ENCODE measurements around the gene FBXW4. TPM values are rescaled to one million over a fixed set of nuclear protein-coding genes. Genes with fewer than 3 reads are reported as not detected.

FBXW4 gene
- polyA plus RNA-seq, 2 of the 4 experiments (the other 2 are of a cell fraction) = 24.0 to 41.1 TPM

GRCh38 chr10:101619983-101620382 lies 75.0 kb downstream of the FBXW4 start:
- CTCF ChIA-PET = no interaction called here
- DNase-seq (ENCODE audit: low read depth in 1 of 2, low spot score in 1 of 2) (no peak), FAIRE-seq (no peak), ATAC-seq (no peak)
- WGBS (ENCODE audit: missing lambda C conversion rate) = 95% methylated on average over 6 of the region's 6 CpGs
- H3K27ac ChIP-seq = no peak overlapping the region
- H3K4me2 ChIP-seq = no peak overlapping the region
- H3K9me3 ChIP-seq = no peaks in the 10 kb centered on the region
- H3K4me3 ChIP-seq = no peak overlapping the region
- H3K4me1 ChIP-seq = no peaks in the 10 kb centered on the region
- POLR2A ChIA-PET = no interaction called here
- TF ChIP-seq CTCF (IDR thresholded peaks at IDR 0.05) (no peak), HOXA7 (CRISPR knock-in tag; IDR thresholded peaks at IDR 0.05) (no peak), TFCP2L1 (CRISPR knock-in tag; IDR thresholded peaks at IDR 0.05) (no peak), JUN (IDR thresholded peaks at IDR 0.05) (no peak), EP300 (IDR thresholded peaks at IDR 0.05) (no peak), JUNB (IDR thresholded peaks at IDR 0.05) (no peak), MYC (IDR thresholded peaks at IDR 0.05; ENCODE audit: borderline replicate concordance, low read length) (no peak), BHLHE40 (IDR thresholded peaks at IDR 0.05; ENCODE audit: low read depth, low read length) (no peak), RFX5 (IDR thresholded peaks at IDR 0.05) (no peak), POLR2AphosphoS2 (conservative IDR thresholded peaks at IDR 0.05; ENCODE audit: low read length) (no peak), CBX8 (IDR thresholded peaks at IDR 0.05) (no peak), TP53 (CRISPR knock-in tag; IDR thresholded peaks at IDR 0.05) (no peak), CEBPB (IDR thresholded peaks at IDR 0.05) (no peak), HMGXB4 (CRISPR knock-in tag; IDR thresholded peaks at IDR 0.05; ENCODE audit: borderline replicate concordance) (no peak), BCL3 (IDR thresholded peaks at IDR 0.05) (no peak), GATA3 (IDR thresholded peaks at IDR 0.05; ENCODE audit: borderline replicate concordance) (no peak), FOSB (CRISPR knock-in tag; IDR thresholded peaks at IDR 0.05) (no peak), E2F6 (IDR thresholded peaks at IDR 0.05; ENCODE audit: borderline replicate concordance, low read depth) (no peak)

GRCh38 chr10:101618871-101619270 lies 76.1 kb downstream of the FBXW4 start:
- no peak overlapping the region for H3K27ac ChIP-seq
- POLR2A ChIA-PET = no interaction called here
- no peak for DNase-seq (ENCODE audit: low read depth in 1 of 2, low spot score in 1 of 2)
- ATAC-seq = no peak
- H3K9me3 ChIP-seq = no peaks in the 10 kb centered on the region
- no peaks in the 10 kb centered on the region for H3K4me1 ChIP-seq
- TF ChIP-seq MYC (IDR thresholded peaks at IDR 0.05; ENCODE audit: borderline replicate concordance, low read length) (no peak), ELK1 (IDR thresholded peaks at IDR 0.05; ENCODE audit: low read depth, low read length) (no peak), PBX3 (IDR thresholded peaks at IDR 0.05) (no peak), NR3C1 (IDR thresholded peaks at IDR 0.05) (no peak), CBX2 (IDR thresholded peaks at IDR 0.05; ENCODE audit: borderline replicate concordance, low read depth) (no peak), KDM1A (IDR thresholded peaks at IDR 0.05; ENCODE audit: low read depth) (no peak), RNF2 (IDR thresholded peaks at IDR 0.05; ENCODE audit: borderline replicate concordance, low read depth) (no peak), HOXA7 (CRISPR knock-in tag; IDR thresholded peaks at IDR 0.05) (no peak), RCOR1 (IDR thresholded peaks at IDR 0.05; ENCODE audit: low read depth, low read length) (no peak), MAX (IDR thresholded peaks at IDR 0.05) (no peak)
- no peak for FAIRE-seq
- CTCF ChIA-PET = interaction anchor here (0.6 to 4.5 kb wide), 5 partner anchors 11 to 404 kb away, joined by 3 to 19 read pairs (median 7); no protein-coding TSS in a partner anchor
- no peak overlapping the region for H3K4me3 ChIP-seq
- H3K4me2 ChIP-seq = no peak overlapping the region
- 75% methylated on average over 2 of the region's 2 CpGs for WGBS (ENCODE audit: missing lambda C conversion rate)
